Neural cell (in vitro differentiated cells): ENCODE measurements around the gene PPIF.

Experiments
- CTCF ChIP-seq: fragments of 450-650 bp; IDR thresholded peaks from 2 replicates; pipeline ENCODE4 v1.5.1; 2014; ENCODE audit warnings: antibody characterized with exemption, mild to moderate bottlenecking, moderate library complexity; ENCODE audit not compliant: poor library complexity, severe bottlenecking
- POLR2AphosphoS5 ChIP-seq: IDR thresholded peaks from 2 replicates; pipeline ENCODE4 v1.6.1; 2012
- SMC3 ChIP-seq: fragments of 450-650 bp; conservative IDR thresholded peaks from 2 replicates; pipeline ENCODE4 v1.6.1; 2014; ENCODE audit warnings: antibody characterized with exemption, mild to moderate bottlenecking, moderate library complexity; ENCODE audit not compliant: poor library complexity

- no peak for TF ChIP-seq SMC3
- no peak for TF ChIP-seq CTCF
- no peak for TF ChIP-seq POLR2AphosphoS5
These were observed 3.3 kb downstream of the PPIF start for GRCh38 chr10:79350407-79351154.
